GM19397 (cell line): ENCODE measurements around the gene MNX1.
A peak's percentile ranks its signal among the peaks of the same experiment; 100 is the strongest.

Experiments used
- ATAC-seq: cut with Tn5 transposase; IDR thresholded peaks from one replicate; pipeline ENCODE4 v1.9.1; 2021; ENCODE audit warnings: mild to moderate bottlenecking, moderate library complexity; ENCODE audit not compliant: unreplicated experiment

Gene MNX1

GRCh38 chr7:157016352-157017041 lies 6.0 kb upstream of the MNX1 start:
- ATAC-seq = peak; percentile 49

DNA sequence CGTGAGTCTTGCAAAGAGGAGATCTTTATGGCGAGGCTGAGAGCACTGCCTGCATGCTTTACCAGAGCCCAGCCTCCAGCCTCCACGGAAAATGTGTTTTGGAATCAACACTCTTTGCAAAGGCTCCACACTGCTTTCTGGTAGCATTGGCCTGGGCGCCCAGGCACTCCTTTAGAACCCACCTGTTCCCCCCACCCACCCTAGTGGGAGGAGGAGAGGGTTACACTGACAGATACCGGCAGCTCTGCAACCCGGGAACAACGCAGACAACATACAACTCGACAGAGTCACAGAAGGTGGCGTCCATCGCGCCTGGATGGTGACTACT lies 5.5 kb upstream of the MNX1 start:
- no peak for ATAC-seq

GRCh38 chr7:157014635-157015555 lies 4.4 kb upstream of the MNX1 start:
- no peak for ATAC-seq

DNA sequence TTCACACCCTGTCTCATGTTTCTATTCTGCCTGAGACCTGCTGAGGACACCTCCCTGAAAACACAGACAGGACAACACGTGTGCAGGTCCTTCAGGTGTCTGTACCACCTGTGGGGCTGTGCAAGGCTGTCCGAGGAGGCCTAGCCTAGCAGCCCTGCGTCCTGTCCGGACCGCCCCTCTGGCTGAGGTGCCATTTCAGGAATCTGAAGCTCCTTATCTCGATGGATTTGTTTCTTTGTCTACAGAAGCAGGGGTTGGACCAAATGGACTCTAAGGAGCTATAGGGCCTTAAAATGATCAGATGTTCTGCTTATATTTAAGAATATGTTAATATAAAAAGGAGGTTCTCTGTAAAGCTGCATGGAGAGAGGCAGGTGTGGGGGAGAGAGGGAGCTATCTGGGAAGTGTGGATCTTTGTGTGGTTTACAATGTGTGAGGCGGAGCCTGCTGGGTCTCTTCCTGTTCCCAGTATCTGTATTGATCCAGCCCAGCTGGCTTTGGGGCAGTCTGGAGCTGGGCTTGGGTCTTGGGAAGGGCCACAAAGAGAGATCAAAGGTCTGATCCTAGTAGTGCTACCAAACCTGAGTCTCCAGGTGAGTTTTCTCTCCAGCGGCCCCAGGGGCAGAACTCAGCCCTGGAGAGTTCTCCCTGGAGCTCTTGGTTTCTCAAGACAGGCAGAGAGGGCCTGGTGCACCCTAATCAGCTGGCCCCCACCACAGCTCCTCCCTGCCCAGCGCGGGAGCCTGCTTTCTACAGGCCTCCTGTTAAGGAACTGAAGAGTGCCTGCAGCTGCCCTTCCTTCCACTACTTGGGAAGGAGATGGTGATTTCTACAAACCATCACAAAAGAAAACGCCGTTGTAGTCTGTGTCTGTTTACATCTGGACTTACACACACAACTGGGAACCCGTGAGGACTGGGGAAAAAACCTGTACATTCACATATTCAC lies 3.4 kb upstream of the MNX1 start:
- no peak for ATAC-seq

DNA sequence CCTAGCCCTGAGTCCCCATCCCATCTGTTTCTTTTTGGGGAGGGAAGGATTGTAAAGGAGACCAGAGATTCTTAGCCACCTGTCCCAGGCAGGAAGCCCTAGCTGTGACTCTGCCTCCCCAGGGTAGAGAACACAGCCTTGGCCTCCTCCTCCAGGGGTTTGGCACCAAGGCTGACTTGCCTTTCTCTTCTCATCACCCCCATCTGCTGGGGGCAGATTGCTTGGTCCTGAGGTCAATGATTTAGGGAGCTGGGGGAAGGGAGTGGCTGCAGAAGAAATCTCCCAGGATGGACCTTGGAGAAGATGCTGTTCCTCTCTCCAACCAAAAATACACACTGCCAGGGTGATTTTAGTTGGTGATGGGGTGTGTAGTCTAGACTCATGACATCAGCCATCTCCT lies 2.6 kb upstream of the MNX1 start:
- no peak for ATAC-seq

- no peak for ATAC-seq
Measured at GRCh38 chr7:157012113-157012547, 1.7 kb upstream of the MNX1 start.

DNA sequence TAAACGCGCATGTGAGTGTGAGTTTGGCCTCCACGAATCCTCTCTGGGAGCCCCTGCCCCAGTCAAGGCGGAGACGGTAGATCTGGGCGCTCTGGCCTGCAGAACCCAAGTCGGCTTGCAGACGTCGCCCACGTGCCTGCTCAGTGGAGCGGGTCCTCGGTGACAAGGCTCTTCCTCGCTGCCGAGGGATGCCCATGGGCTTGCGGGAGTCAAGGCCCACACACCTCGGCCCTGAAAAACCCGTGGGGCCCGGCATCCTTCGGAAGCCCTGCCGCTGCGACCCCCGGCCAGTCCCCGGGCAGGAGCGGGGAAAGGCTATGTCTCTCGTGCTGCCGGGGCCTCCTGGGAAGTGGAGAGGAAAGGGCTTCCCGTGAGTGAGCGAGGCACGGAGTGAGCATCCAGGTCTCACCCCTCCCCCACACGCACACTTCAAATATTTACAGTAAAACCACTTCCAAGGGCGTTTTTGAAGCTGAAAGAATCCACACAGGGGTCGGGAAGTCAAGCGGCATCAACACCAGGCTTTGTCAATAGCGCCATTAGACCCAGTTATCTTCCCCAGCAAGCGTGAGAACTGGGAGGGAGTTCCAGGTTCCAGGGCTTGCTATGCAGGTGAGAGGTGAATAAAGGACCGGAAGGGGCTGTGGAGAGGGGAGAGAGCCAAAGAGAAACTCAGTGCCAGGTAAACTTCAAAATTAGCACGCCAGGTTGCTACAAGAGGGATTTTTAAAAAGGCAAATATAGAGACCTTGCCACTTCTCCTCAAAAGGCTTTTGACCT lies 1.1 kb upstream of the MNX1 start:
- no peak for ATAC-seq

DNA sequence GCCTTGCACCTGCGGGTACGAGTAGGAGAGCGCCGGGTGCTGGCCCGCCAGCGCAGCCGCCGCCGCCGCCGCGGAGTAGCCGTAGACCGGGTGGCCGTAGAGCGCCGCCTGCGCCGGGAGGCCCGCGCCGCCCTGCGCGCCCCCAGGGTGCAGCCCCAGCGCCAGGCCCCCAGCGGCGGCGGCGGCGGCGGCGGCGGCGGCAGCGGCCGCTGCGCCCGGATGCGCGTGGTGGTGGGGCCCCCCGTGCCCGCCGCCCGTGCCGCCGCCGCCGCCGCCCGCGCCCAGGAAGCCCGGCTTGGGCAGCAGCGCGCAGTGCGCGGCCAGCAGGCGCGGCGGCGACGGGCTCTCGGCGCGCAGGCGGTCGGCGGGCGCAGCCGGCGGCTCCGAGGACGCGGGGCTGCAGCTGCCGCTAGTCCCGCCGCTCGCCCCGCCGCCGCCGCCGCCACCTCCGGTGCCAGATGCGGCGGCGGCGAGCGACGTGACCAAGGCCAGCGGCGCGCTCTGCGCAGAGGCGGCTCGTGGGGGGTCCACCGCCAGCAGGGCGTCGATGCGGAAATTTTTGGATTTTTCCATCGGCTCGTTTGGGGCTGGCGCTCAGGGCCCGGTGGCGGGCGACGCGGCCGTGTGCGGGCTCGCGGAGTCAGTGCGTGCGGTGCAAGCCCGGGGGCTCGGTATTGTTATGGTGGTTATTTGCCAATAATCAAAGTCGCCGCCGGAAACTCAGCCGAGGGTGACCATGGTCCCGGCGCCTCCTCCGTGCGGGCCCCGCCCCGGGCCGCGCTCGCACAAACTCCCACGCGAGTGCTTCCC lies 480 bp downstream of the MNX1 start:
- peak; percentile 27 for ATAC-seq

GRCh38 chr7:157009170-157009777 lies 1.2 kb downstream of the MNX1 start:
- peak; percentile 32 for ATAC-seq

- no peak for ATAC-seq
Measured at GRCh38 chr7:157008206-157009169, 2.0 kb downstream of the MNX1 start.

- ATAC-seq = no peak
Measured at GRCh38 chr7:157007470-157008066, 2.9 kb downstream of the MNX1 start.

DNA sequence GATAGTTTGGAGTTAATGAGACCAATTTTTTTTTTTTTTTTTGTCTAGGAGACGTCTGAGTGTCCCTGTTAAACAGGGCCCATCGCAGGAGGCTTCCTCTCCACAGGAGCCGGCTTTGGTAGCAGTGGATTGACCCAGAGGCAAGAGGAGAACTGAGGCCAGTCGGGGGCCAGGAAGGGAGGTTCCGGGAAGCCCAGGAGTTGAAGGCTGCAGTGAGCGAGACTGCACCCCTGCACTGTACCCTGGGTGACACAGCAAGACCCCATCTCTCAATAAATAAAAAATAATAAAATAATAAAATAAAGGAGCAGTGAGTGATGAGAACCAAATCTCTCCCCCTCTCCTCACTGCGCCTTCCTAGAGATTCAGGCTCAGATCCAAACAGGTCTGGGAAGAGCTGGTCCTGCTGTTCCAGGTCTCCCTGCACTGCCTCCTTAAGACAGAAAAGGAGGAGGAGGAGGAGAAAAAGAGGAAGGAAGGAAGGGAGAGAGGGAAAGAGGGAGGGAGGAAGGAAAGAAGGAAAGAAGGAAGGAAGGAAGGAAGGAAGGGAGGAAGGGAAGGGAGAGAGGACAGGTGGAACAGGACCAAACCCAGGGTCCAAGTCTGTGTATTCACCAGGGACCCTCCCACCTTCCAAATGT lies 3.5 kb downstream of the MNX1 start:
- ATAC-seq = no peak

DNA sequence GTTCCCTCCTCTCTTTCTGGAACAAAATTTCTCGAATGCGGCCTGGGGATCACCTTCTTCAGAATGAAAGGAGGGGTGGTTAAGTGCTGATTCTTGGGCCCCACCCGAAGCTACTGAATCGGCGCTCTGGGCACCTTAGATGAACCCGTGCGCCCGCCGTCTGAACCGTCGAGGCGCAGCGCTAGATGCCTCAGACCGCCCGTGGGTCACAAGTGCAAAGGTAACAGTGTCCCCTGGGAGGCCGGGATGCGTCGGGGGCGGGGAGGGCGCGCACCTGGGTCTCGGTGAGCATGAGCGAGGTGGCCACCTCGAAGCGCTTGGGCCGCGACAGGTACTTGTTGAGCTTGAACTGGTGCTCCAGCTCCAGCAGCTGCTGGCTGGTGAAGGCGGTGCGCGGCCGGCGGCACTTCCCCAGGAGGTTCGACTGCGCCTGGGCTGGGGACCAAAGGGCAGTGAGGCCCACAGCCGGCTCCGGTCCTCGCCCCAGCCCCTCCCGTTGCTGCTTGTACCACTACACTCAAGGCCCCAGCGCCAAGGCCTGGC lies 4.2 kb downstream of the MNX1 start:
- ATAC-seq = no peak

GRCh38 chr7:157005456-157006204 lies 4.8 kb downstream of the MNX1 start:
- no peak for ATAC-seq

DNA sequence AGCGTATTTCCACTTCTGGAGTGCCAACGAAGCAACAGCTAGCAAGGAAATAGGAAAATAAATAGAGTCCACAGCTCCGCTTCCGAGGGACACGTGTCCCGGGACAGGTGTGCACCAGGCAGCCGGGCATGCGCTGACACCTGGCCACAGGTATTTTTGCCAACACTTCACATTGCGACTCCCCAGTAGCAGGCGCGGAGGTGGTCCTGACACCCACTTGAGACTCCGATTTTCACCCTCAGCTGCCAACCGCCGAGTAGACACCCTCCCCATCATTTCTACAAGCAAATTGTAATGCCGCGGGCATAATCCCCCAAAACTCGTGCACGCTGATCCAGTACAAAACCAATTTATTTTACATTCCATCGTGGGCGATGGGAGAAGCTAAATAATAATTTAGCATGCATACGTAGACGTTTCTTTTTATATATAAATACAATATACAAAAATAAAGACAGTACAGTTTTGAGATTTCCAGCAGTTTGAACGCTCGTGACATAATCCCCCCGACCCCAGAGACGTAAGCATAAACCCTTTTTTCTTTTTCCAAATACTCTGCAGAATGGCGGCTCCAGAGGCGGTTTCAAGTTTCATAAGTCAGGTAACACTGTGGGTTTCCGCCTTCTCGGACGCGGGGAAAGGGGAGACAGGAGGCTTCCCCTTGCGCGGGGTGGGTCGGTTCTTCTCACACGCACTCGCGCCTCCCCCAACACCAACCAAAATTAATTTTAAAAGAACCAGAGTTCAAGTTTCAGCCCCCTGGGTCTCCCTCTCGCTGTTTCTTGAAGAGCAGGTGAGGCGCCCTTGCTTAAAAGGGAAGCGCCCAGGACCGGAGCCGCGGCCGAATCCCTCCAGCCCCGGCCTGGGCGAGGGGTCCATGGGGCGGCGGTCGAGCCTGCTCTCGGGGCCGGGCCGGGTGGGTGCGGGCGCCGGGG lies 5.7 kb downstream of the MNX1 start:
- ATAC-seq = no peak
